ENCODE data around the gene KIF1A. TPM values are rescaled to one million over a fixed set of nuclear protein-coding genes. Genes with fewer than 3 reads are reported as not detected.

KIF1A gene
- total RNA-seq, 1 experiment from 2014 or later, result 279 TPM

DNA sequence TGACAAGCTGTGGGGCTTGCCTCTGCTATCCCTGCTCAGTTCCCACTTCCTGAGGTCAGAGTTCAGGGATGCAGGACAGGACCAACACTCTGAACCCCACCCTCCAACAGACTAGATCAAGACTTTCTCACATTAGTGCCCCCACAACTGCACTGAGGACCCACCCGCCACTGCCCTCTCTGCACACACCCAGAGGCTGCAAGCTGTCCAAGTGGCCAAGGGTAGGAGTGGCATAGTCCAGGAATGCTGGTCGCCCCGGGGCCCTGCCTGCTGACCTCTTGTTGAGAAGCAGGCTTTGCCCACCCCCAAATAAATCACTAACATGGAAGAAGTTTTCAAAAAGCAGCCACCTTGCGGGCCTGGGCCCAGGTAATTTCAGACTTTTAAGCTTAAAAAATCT is 5.5 kb upstream of the KIF1A start (continued):
- TF ChIP-seq ZNF232 (CRISPR knock-in tag; IDR thresholded peaks at IDR 0.05) (no peak), HMGXB4 (CRISPR knock-in tag; IDR thresholded peaks at IDR 0.05) (no peak), HMGA2 (CRISPR knock-in tag; IDR thresholded peaks at IDR 0.05) (no peak)

- TF ChIP-seq TCF7 (CRISPR knock-in tag; IDR thresholded peaks at IDR 0.05; ENCODE audit: low read depth) (no peak), HMGXB4 (CRISPR knock-in tag; IDR thresholded peaks at IDR 0.05) (no peak), SOX15 (CRISPR knock-in tag; IDR thresholded peaks at IDR 0.05) (no peak), ZNF263 (CRISPR knock-in tag; IDR thresholded peaks at IDR 0.05; ENCODE audit: low read depth) (no peak), MAX (CRISPR knock-in tag; IDR thresholded peaks at IDR 0.05) (no peak), OVOL2 (CRISPR knock-in tag; IDR thresholded peaks at IDR 0.05; ENCODE audit: borderline replicate concordance) (no peak), MYBL2 (CRISPR knock-in tag; IDR thresholded peaks at IDR 0.05) (no peak)
- TF ChIP-seq, protein P1, sequence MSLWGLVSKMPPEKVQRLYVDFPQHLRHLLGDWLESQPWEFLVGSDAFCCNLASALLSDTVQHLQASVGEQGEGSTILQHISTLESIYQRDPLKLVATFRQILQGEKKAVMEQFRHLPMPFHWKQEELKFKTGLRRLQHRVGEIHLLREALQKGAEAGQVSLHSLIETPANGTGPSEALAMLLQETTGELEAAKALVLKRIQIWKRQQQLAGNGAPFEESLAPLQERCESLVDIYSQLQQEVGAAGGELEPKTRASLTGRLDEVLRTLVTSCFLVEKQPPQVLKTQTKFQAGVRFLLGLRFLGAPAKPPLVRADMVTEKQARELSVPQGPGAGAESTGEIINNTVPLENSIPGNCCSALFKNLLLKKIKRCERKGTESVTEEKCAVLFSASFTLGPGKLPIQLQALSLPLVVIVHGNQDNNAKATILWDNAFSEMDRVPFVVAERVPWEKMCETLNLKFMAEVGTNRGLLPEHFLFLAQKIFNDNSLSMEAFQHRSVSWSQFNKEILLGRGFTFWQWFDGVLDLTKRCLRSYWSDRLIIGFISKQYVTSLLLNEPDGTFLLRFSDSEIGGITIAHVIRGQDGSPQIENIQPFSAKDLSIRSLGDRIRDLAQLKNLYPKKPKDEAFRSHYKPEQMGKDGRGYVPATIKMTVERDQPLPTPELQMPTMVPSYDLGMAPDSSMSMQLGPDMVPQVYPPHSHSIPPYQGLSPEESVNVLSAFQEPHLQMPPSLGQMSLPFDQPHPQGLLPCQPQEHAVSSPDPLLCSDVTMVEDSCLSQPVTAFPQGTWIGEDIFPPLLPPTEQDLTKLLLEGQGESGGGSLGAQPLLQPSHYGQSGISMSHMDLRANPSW (CRISPR knock-in tag; conservative IDR thresholded peaks at IDR 0.05; ENCODE audit: low read depth), result no peak
- ATAC-seq (no peak), DNase-seq (ENCODE audit: low spot score) (no peak)
- H3K4me1 Mint-ChIP-seq, result peaks cover 12% of the 10 kb centered on the region
- no peaks in the 10 kb centered on the region for H3K36me3 Mint-ChIP-seq
- H3K27me3 Mint-ChIP-seq (ENCODE audit: low read depth), result peaks cover 73% of the 10 kb centered on the region
- POLR2A ChIA-PET, result no interaction called here
- no peak overlapping the region for H3K4me3 Mint-ChIP-seq
- no peak overlapping the region for H3K27ac Mint-ChIP-seq
- CTCF ChIA-PET, result interaction anchor here (0.8 to 2.1 kb wide), 2 partner anchors 16 to 28 kb away, joined by 3 to 10 read pairs; no protein-coding TSS in a partner anchor
- peaks cover 7% of the 10 kb centered on the region for H3K9me3 Mint-ChIP-seq
Measured at GRCh38 chr2:240823449-240824336, 3.7 kb upstream of the KIF1A start.

DNA sequence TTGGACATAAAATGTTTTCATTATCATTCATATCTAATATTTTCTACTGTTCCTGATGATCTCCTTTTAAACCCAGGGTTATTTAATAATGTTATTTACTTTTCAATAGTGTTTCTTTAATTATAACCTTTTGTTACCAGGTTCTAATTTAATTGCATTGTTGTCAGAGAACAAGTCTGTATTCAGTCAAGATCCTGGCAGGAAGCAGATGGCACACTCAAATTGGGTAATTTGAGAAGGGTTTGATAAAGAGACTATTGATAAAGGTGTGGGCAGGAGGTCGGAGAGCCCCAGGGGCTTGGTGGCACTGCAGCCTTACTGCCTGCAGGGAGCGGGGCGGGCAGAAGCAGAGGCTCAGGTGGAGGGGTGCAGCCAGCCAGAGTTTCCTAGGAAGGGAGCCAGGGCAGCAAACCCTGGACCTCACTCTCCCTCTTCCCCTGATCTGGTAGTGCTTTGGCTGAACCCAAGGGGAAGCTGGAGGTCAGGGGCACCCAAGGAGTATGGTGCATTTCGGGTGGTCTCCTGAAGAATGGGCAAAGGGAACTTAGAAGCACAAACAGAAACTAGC is 2.3 kb upstream of the KIF1A start:
- H3K36me3 Mint-ChIP-seq, result no peaks in the 10 kb centered on the region
- peaks cover 23% of the 10 kb centered on the region for H3K4me1 Mint-ChIP-seq
- no peak for DNase-seq (ENCODE audit: low spot score)
- H3K9me3 Mint-ChIP-seq, result peaks cover 7% of the 10 kb centered on the region
- TF ChIP-seq FOXJ3 (CRISPR knock-in tag; IDR thresholded peaks at IDR 0.05; ENCODE audit: borderline replicate concordance) (no peak), FOXP1 (CRISPR knock-in tag; IDR thresholded peaks at IDR 0.05; ENCODE audit: borderline replicate concordance) (no peak), JAZF1 (CRISPR knock-in tag; IDR thresholded peaks at IDR 0.05) (no peak), ZNF317 (CRISPR knock-in tag; IDR thresholded peaks at IDR 0.05; ENCODE audit: borderline replicate concordance, low read depth) (no peak), RORB (CRISPR knock-in tag; IDR thresholded peaks at IDR 0.05) (no peak)
- TF ChIP-seq, protein P2, sequence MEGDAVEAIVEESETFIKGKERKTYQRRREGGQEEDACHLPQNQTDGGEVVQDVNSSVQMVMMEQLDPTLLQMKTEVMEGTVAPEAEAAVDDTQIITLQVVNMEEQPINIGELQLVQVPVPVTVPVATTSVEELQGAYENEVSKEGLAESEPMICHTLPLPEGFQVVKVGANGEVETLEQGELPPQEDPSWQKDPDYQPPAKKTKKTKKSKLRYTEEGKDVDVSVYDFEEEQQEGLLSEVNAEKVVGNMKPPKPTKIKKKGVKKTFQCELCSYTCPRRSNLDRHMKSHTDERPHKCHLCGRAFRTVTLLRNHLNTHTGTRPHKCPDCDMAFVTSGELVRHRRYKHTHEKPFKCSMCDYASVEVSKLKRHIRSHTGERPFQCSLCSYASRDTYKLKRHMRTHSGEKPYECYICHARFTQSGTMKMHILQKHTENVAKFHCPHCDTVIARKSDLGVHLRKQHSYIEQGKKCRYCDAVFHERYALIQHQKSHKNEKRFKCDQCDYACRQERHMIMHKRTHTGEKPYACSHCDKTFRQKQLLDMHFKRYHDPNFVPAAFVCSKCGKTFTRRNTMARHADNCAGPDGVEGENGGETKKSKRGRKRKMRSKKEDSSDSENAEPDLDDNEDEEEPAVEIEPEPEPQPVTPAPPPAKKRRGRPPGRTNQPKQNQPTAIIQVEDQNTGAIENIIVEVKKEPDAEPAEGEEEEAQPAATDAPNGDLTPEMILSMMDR (IDR thresholded peaks at IDR 0.05), result no peak
- peaks cover 63% of the 10 kb centered on the region for H3K27me3 Mint-ChIP-seq (ENCODE audit: low read depth)
- no peak overlapping the region for H3K27ac Mint-ChIP-seq
- ChIA-PET CTCF (interaction anchor here (2.4 kb wide), 1 partner anchor 18 kb away, joined by 13 read pairs; no protein-coding TSS in a partner anchor), POLR2A (no interaction called here)
- ATAC-seq, result no peak
- peak overlapping the region; percentile 74 for H3K4me3 Mint-ChIP-seq
